LHCN-M2 (cell line): ENCODE data around the gene LY86. TPM values are rescaled to one million over a fixed set of nuclear protein-coding genes. Genes with fewer than 3 reads are reported as not detected.
A peak's percentile ranks its signal among the peaks of the same experiment; 100 is the strongest.

Experiments used
- DNase-seq: peaks from one replicate; pipeline ENCODE4 v3.0.0-alpha.2; 2012; ENCODE audit warnings: low read depth
- total RNA-seq: library from RNA; depleted of rRNA; stranded (reverse); fragments of >200 nt; gene quantifications from 2 replicates; pipeline ENCODE4 v1.2.3, GENCODE V29; 2014

The LY86 gene
- total RNA-seq, 1 experiment from 2014 or later: not detected

GRCh38 chr6:6622501-6622900, 34.0 kb downstream of the LY86 start:
- DNase-seq: no peak

GRCh38 chr6:6623553-6623952, 35.0 kb downstream of the LY86 start:
- DNase-seq: no peak

GRCh38 chr6:6624269-6624990, 35.9 kb downstream of the LY86 start:
- no peak for DNase-seq

- DNase-seq: no peak
Observed at GRCh38 chr6:6626187-6626586, 37.7 kb downstream of the LY86 start.

- peak; percentile 8 for DNase-seq
Observed at GRCh38 chr6:6629402-6629801, 40.9 kb downstream of the LY86 start.

- no peak for DNase-seq
Observed at GRCh38 chr6:6631053-6631452, 42.5 kb downstream of the LY86 start.

GRCh38 chr6:6631534-6632276, 43.2 kb downstream of the LY86 start:
- no peak for DNase-seq

GRCh38 chr6:6633898-6634734, 45.6 kb downstream of the LY86 start:
- DNase-seq: no peak

- no peak for DNase-seq
Observed at GRCh38 chr6:6634735-6635075, 46.2 kb downstream of the LY86 start.

GRCh38 chr6:6635291-6635690, 46.8 kb downstream of the LY86 start:
- DNase-seq: no peak

- DNase-seq: no peak
Observed at GRCh38 chr6:6635869-6636268, 47.3 kb downstream of the LY86 start.

GRCh38 chr6:6639572-6639971, 51.1 kb downstream of the LY86 start:
- DNase-seq: no peak

GRCh38 chr6:6640926-6641325, 52.4 kb downstream of the LY86 start:
- DNase-seq: no peak

- no peak for DNase-seq
Observed at GRCh38 chr6:6643398-6643797, 54.9 kb downstream of the LY86 start.

- DNase-seq: no peak
Observed at GRCh38 chr6:6645261-6645917, 56.9 kb downstream of the LY86 start.

- DNase-seq: no peak
Observed at GRCh38 chr6:6646384-6646783, 57.9 kb downstream of the LY86 start.

- DNase-seq: no peak
Observed at GRCh38 chr6:6646859-6647258, 58.3 kb downstream of the LY86 start.

GRCh38 chr6:6648692-6649343, 60.3 kb downstream of the LY86 start:
- no peak for DNase-seq

GRCh38 chr6:6649824-6650349, 61.4 kb downstream of the LY86 start:
- DNase-seq: no peak

GRCh38 chr6:6650839-6651238, 62.3 kb downstream of the LY86 start:
- DNase-seq: no peak

- no peak for DNase-seq
Observed at GRCh38 chr6:6651335-6651734, 62.8 kb downstream of the LY86 start.
